WTC11 (cell line): Measurements from ENCODE around the gene AKR1C2. TPM values are rescaled to one million over a fixed set of nuclear protein-coding genes. Genes with fewer than 3 reads are reported as not detected.

ENCODE experiments used
- ATAC-seq: fragments of 200-7000 bp; cut with Tn5 transposase; 2 replicates; pipeline ENCODE4 v1.10.0; 2021; ENCODE audit warnings: mild to moderate bottlenecking, moderate library complexity
- CTCF ChIA-PET: fragments of 300-600 bp; sonication (Branson Sonifier 250); formaldehyde crosslinking; loops from one replicate; lab custom pipeline; 2021; ENCODE audit warnings: antibody characterized with exemption; lab: Charles Lee
- POLR2A ChIA-PET: fragments of 350-600 bp; sonication (Branson Sonifier 250); formaldehyde crosslinking; loops from one replicate; lab custom pipeline; 2021; ENCODE audit warnings: antibody characterized with exemption; lab: Charles Lee
- DNase-seq: peaks from one replicate; pipeline ENCODE4 v3.0.0; 2021; ENCODE audit warnings: low spot score
- H3K27ac Mint-ChIP-seq: 2 replicates; pipeline ENCODE4 v1.8.0; 2021; ENCODE audit warnings: mixed read lengths
- H3K27me3 Mint-ChIP-seq: 2 replicates; pipeline ENCODE4 v1.8.0; 2021; ENCODE audit warnings: low read depth, mild to moderate bottlenecking, moderate library complexity, mixed read lengths
- H3K36me3 Mint-ChIP-seq: 2 replicates; pipeline ENCODE4 v1.8.0; 2021; ENCODE audit warnings: mixed read lengths
- H3K4me1 Mint-ChIP-seq: 2 replicates; pipeline ENCODE4 v1.8.0; 2022; ENCODE audit warnings: mixed read lengths
- H3K4me3 Mint-ChIP-seq: 2 replicates; pipeline ENCODE4 v1.8.0; 2021; ENCODE audit warnings: mild to moderate bottlenecking, moderate library complexity, mixed read lengths
- H3K9me3 Mint-ChIP-seq: 2 replicates; pipeline ENCODE4 v1.8.0; 2021; ENCODE audit warnings: mixed read lengths
- ATF1 ChIP-seq: sonication (generic); formaldehyde crosslinking; IDR thresholded peaks from 2 replicates; pipeline ENCODE4 v1.8.1; 2023; ENCODE audit warnings: mild to moderate bottlenecking, moderate library complexity, missing genetic modification reagents
- ESRRA ChIP-seq: sonication (generic); formaldehyde crosslinking; IDR thresholded peaks from 2 replicates; pipeline ENCODE4 v1.8.1; 2022; ENCODE audit warnings: mild to moderate bottlenecking, missing genetic modification reagents, borderline replicate concordance
- GABPB1 ChIP-seq: sonication (generic); formaldehyde crosslinking; IDR thresholded peaks from 2 replicates; pipeline ENCODE4 v1.8.1; 2023; ENCODE audit warnings: mild to moderate bottlenecking, missing genetic modification reagents
- JAZF1 ChIP-seq: fragments of 250-450 bp; sonication (Bioruptor Pico); IDR thresholded peaks from 2 replicates; pipeline ENCODE4 v1.9.0; 2021; ENCODE audit warnings: moderate library complexity, mild to moderate bottlenecking, inconsistent platforms
- RELA ChIP-seq: sonication (generic); formaldehyde crosslinking; IDR thresholded peaks from 2 replicates; pipeline ENCODE4 v1.8.1; 2022; ENCODE audit warnings: missing genetic modification reagents, mild to moderate bottlenecking, borderline replicate concordance
- ZNF219 ChIP-seq: sonication (generic); formaldehyde crosslinking; IDR thresholded peaks from 2 replicates; pipeline ENCODE4 v1.8.0; 2023; ENCODE audit warnings: missing genetic modification reagents, mild to moderate bottlenecking, borderline replicate concordance
- ZNF232 ChIP-seq: sonication (generic); formaldehyde crosslinking; IDR thresholded peaks from 2 replicates; pipeline ENCODE4 v1.8.0; 2022; ENCODE audit warnings: mild to moderate bottlenecking, missing genetic modification reagents
- ZNF416 ChIP-seq: fragments of 250-450 bp; sonication (Bioruptor Pico); IDR thresholded peaks from 2 replicates; pipeline ENCODE4 v1.9.0; 2021; ENCODE audit warnings: mild to moderate bottlenecking, inconsistent platforms
- total RNA-seq: library from RNA; stranded (reverse); gene quantifications from 3 replicates; pipeline ENCODE4 v1.2.3, GENCODE V29; 2021
- TF ChIP-seq, protein P1 (sequence below): sonication (generic); formaldehyde crosslinking; IDR thresholded peaks from 2 replicates; pipeline ENCODE4 v1.8.1; 2022; ENCODE audit warnings: missing genetic modification reagents, borderline replicate concordance
- TF ChIP-seq, protein P2 (sequence below): fragments of 250-450 bp; sonication (Bioruptor Pico); IDR thresholded peaks from 2 replicates; pipeline ENCODE4 v1.9.0; 2021; ENCODE audit warnings: mild to moderate bottlenecking, borderline replicate concordance
- TF ChIP-seq, protein P3 (sequence below): sonication (generic); formaldehyde crosslinking; IDR thresholded peaks from 2 replicates; pipeline ENCODE4 v1.8.0; 2022; ENCODE audit warnings: missing genetic modification reagents
- TF ChIP-seq, protein P4 (sequence below): sonication (generic); formaldehyde crosslinking; IDR thresholded peaks from 2 replicates; pipeline ENCODE4 v1.8.1; 2023; ENCODE audit warnings: mild to moderate bottlenecking, missing genetic modification reagents
- TF ChIP-seq, protein P5 (sequence below): sonication (generic); formaldehyde crosslinking; IDR thresholded peaks from 2 replicates; pipeline ENCODE4 v1.8.1; 2023; ENCODE audit warnings: mild to moderate bottlenecking, missing genetic modification reagents, borderline replicate concordance
- TF ChIP-seq, protein P6 (sequence below): fragments of 250-450 bp; sonication (Bioruptor Pico); IDR thresholded peaks from 2 replicates; pipeline ENCODE4 v1.8.0; 2021; ENCODE audit warnings: mild to moderate bottlenecking
- TF ChIP-seq, protein P7 (sequence below): sonication (generic); formaldehyde crosslinking; IDR thresholded peaks from 2 replicates; pipeline ENCODE4 v1.8.1; 2023; ENCODE audit warnings: mild to moderate bottlenecking, missing genetic modification reagents

Gene AKR1C2
- total RNA-seq, 1 experiment from 2014 or later: 1.2 TPM

DNA sequence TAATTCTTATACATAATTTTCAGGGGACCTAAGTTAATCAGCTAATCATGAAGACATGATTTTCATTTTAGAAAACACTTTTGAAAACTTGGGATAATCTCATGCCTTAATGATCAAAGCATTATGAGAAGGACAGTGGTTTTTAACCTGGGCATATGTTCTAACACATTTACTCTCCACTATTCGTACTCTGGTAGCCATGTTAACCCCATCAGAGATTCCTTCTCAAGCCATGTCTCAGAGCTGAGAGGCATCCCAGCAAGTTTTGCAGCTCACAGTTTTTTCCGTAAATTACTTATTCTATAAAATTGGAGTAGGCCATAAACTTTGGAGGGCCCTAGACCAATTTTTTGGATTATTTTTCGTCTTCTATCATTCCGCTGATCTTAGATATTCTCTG is 24.8 kb downstream of the AKR1C2 start:
- POLR2A ChIA-PET: no interaction called here

More for the DNA sequence above, 24.8 kb downstream of the AKR1C2 start:
- TF ChIP-seq, protein P1, sequence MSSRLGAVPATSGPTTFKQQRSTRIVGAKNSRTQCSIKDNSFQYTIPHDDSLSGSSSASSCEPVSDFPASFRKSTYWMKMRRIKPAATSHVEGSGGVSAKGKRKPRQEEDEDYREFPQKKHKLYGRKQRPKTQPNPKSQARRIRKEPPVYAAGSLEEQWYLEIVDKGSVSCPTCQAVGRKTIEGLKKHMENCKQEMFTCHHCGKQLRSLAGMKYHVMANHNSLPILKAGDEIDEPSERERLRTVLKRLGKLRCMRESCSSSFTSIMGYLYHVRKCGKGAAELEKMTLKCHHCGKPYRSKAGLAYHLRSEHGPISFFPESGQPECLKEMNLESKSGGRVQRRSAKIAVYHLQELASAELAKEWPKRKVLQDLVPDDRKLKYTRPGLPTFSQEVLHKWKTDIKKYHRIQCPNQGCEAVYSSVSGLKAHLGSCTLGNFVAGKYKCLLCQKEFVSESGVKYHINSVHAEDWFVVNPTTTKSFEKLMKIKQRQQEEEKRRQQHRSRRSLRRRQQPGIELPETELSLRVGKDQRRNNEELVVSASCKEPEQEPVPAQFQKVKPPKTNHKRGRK (CRISPR knock-in tag): no peak
- TF ChIP-seq ESRRA (no peak), ZNF232 (CRISPR knock-in tag) (no peak), GABPB1 (CRISPR knock-in tag) (no peak), ZNF219 (no peak), RELA (CRISPR knock-in tag) (no peak), ATF1 (CRISPR knock-in tag) (no peak), JAZF1 (CRISPR knock-in tag) (no peak), ZNF416 (CRISPR knock-in tag) (no peak)
- TF ChIP-seq, protein P2, sequence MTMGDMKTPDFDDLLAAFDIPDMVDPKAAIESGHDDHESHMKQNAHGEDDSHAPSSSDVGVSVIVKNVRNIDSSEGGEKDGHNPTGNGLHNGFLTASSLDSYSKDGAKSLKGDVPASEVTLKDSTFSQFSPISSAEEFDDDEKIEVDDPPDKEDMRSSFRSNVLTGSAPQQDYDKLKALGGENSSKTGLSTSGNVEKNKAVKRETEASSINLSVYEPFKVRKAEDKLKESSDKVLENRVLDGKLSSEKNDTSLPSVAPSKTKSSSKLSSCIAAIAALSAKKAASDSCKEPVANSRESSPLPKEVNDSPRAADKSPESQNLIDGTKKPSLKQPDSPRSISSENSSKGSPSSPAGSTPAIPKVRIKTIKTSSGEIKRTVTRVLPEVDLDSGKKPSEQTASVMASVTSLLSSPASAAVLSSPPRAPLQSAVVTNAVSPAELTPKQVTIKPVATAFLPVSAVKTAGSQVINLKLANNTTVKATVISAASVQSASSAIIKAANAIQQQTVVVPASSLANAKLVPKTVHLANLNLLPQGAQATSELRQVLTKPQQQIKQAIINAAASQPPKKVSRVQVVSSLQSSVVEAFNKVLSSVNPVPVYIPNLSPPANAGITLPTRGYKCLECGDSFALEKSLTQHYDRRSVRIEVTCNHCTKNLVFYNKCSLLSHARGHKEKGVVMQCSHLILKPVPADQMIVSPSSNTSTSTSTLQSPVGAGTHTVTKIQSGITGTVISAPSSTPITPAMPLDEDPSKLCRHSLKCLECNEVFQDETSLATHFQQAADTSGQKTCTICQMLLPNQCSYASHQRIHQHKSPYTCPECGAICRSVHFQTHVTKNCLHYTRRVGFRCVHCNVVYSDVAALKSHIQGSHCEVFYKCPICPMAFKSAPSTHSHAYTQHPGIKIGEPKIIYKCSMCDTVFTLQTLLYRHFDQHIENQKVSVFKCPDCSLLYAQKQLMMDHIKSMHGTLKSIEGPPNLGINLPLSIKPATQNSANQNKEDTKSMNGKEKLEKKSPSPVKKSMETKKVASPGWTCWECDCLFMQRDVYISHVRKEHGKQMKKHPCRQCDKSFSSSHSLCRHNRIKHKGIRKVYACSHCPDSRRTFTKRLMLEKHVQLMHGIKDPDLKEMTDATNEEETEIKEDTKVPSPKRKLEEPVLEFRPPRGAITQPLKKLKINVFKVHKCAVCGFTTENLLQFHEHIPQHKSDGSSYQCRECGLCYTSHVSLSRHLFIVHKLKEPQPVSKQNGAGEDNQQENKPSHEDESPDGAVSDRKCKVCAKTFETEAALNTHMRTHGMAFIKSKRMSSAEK (CRISPR knock-in tag): no peak
- TF ChIP-seq, protein P3, sequence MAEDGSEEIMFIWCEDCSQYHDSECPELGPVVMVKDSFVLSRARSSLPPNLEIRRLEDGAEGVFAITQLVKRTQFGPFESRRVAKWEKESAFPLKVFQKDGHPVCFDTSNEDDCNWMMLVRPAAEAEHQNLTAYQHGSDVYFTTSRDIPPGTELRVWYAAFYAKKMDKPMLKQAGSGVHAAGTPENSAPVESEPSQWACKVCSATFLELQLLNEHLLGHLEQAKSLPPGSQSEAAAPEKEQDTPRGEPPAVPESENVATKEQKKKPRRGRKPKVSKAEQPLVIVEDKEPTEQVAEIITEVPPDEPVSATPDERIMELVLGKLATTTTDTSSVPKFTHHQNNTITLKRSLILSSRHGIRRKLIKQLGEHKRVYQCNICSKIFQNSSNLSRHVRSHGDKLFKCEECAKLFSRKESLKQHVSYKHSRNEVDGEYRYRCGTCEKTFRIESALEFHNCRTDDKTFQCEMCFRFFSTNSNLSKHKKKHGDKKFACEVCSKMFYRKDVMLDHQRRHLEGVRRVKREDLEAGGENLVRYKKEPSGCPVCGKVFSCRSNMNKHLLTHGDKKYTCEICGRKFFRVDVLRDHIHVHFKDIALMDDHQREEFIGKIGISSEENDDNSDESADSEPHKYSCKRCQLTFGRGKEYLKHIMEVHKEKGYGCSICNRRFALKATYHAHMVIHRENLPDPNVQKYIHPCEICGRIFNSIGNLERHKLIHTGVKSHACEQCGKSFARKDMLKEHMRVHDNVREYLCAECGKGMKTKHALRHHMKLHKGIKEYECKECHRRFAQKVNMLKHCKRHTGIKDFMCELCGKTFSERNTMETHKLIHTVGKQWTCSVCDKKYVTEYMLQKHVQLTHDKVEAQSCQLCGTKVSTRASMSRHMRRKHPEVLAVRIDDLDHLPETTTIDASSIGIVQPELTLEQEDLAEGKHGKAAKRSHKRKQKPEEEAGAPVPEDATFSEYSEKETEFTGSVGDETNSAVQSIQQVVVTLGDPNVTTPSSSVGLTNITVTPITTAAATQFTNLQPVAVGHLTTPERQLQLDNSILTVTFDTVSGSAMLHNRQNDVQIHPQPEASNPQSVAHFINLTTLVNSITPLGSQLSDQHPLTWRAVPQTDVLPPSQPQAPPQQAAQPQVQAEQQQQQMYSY (CRISPR knock-in tag): no peak
- TF ChIP-seq, protein P4, sequence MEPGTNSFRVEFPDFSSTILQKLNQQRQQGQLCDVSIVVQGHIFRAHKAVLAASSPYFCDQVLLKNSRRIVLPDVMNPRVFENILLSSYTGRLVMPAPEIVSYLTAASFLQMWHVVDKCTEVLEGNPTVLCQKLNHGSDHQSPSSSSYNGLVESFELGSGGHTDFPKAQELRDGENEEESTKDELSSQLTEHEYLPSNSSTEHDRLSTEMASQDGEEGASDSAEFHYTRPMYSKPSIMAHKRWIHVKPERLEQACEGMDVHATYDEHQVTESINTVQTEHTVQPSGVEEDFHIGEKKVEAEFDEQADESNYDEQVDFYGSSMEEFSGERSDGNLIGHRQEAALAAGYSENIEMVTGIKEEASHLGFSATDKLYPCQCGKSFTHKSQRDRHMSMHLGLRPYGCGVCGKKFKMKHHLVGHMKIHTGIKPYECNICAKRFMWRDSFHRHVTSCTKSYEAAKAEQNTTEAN: no peak
- TF ChIP-seq, protein P5, sequence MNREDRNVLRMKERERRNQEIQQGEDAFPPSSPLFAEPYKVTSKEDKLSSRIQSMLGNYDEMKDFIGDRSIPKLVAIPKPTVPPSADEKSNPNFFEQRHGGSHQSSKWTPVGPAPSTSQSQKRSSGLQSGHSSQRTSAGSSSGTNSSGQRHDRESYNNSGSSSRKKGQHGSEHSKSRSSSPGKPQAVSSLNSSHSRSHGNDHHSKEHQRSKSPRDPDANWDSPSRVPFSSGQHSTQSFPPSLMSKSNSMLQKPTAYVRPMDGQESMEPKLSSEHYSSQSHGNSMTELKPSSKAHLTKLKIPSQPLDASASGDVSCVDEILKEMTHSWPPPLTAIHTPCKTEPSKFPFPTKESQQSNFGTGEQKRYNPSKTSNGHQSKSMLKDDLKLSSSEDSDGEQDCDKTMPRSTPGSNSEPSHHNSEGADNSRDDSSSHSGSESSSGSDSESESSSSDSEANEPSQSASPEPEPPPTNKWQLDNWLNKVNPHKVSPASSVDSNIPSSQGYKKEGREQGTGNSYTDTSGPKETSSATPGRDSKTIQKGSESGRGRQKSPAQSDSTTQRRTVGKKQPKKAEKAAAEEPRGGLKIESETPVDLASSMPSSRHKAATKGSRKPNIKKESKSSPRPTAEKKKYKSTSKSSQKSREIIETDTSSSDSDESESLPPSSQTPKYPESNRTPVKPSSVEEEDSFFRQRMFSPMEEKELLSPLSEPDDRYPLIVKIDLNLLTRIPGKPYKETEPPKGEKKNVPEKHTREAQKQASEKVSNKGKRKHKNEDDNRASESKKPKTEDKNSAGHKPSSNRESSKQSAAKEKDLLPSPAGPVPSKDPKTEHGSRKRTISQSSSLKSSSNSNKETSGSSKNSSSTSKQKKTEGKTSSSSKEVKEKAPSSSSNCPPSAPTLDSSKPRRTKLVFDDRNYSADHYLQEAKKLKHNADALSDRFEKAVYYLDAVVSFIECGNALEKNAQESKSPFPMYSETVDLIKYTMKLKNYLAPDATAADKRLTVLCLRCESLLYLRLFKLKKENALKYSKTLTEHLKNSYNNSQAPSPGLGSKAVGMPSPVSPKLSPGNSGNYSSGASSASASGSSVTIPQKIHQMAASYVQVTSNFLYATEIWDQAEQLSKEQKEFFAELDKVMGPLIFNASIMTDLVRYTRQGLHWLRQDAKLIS: no peak
- TF ChIP-seq, protein P6, sequence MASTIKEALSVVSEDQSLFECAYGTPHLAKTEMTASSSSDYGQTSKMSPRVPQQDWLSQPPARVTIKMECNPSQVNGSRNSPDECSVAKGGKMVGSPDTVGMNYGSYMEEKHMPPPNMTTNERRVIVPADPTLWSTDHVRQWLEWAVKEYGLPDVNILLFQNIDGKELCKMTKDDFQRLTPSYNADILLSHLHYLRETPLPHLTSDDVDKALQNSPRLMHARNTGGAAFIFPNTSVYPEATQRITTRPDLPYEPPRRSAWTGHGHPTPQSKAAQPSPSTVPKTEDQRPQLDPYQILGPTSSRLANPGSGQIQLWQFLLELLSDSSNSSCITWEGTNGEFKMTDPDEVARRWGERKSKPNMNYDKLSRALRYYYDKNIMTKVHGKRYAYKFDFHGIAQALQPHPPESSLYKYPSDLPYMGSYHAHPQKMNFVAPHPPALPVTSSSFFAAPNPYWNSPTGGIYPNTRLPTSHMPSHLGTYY (CRISPR knock-in tag): no peak
- TF ChIP-seq, protein P7, sequence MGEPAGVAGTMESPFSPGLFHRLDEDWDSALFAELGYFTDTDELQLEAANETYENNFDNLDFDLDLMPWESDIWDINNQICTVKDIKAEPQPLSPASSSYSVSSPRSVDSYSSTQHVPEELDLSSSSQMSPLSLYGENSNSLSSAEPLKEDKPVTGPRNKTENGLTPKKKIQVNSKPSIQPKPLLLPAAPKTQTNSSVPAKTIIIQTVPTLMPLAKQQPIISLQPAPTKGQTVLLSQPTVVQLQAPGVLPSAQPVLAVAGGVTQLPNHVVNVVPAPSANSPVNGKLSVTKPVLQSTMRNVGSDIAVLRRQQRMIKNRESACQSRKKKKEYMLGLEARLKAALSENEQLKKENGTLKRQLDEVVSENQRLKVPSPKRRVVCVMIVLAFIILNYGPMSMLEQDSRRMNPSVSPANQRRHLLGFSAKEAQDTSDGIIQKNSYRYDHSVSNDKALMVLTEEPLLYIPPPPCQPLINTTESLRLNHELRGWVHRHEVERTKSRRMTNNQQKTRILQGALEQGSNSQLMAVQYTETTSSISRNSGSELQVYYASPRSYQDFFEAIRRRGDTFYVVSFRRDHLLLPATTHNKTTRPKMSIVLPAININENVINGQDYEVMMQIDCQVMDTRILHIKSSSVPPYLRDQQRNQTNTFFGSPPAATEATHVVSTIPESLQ: no peak
- ATAC-seq (no peak), DNase-seq (no peak)
- H3K36me3 Mint-ChIP-seq: no peaks in the 10 kb centered on the region
- no peak overlapping the region for H3K4me3 Mint-ChIP-seq
- no peaks in the 10 kb centered on the region for H3K9me3 Mint-ChIP-seq
- H3K27me3 Mint-ChIP-seq: no peaks in the 10 kb centered on the region
- peaks cover 21% of the 10 kb centered on the region for H3K4me1 Mint-ChIP-seq
- CTCF ChIA-PET: no interaction called here
- no peak overlapping the region for H3K27ac Mint-ChIP-seq
